Cardiac muscle cell (in vitro differentiated cells and primary cell): ENCODE results near the gene STX10. TPM values are rescaled to one million over a fixed set of nuclear protein-coding genes. Genes with fewer than 3 reads are reported as not detected.
A peak's percentile ranks its signal among the peaks of the same experiment; 100 is the strongest.

Source experiments
- DNase-seq, 2 donors: peaks; one replicate each; pipeline versions ENCODE4 v3.0.0 to v3.0.0-alpha.2; 2010 to 2017; ENCODE audit warnings: low read depth in 1 of 2, low spot score in 1 of 2
- H3K27ac ChIP-seq: fragments of 200-600 bp; sonication (generic); 2 replicates; pipeline ENCODE4 v1.5.1; 2016
- H3K27me3 ChIP-seq: fragments of 200-600 bp; sonication (generic); 2 replicates; pipeline ENCODE4 v1.6.0; 2016; ENCODE audit warnings: control low read depth
- H3K36me3 ChIP-seq: fragments of 200-600 bp; sonication (generic); 2 replicates; pipeline ENCODE4 v1.5.1; 2016; ENCODE audit warnings: control low read depth
- H3K4me1 ChIP-seq: fragments of 200-600 bp; sonication (generic); 2 replicates; pipeline ENCODE4 v1.8.1; 2017; ENCODE audit warnings: low read depth, mild to moderate bottlenecking, mixed run types
- H3K4me3 ChIP-seq: fragments of 200-600 bp; sonication (generic); 2 replicates; pipeline ENCODE4 v1.5.1; 2016; ENCODE audit warnings: mild to moderate bottlenecking
- H3K9me3 ChIP-seq: fragments of 200-600 bp; sonication (generic); 2 replicates; pipeline ENCODE4 v1.5.1; 2017; ENCODE audit warnings: low read depth, mild to moderate bottlenecking, control low read depth
- CTCF ChIP-seq: IDR thresholded peaks from 2 replicates; pipeline ENCODE4 v1.5.1; 2012; ENCODE audit warnings: low read depth, mild to moderate bottlenecking, low read length
- polyA plus RNA-seq: library from polyadenylated mRNA; unstranded; fragments of >200 nt; fragmentation: Nextera tagmentation; extraction: Ambion mirVana; gene quantifications from 2 replicates; pipeline ENCODE4 v1.2.1, GENCODE V29; 2016
- total RNA-seq: library from RNA; depleted of rRNA; stranded (reverse); fragments of >200 nt; gene quantifications from 2 replicates; pipeline ENCODE4 v1.2.3, GENCODE V29; 2016

The STX10 gene
- total and polyA plus RNA-seq, 2 experiments from 2014 or later, result 65.2 to 110 TPM

GRCh38 chr19:13095934-13096927, 53.9 kb downstream of the STX10 start:
- Histone ChIP-seq H3K9me3 (no peaks in the 10 kb centered on the region), H3K27ac (no peak overlapping the region), H3K27me3 (peaks cover 96% of the 10 kb centered on the region), H3K36me3 (no peaks in the 10 kb centered on the region), H3K4me3 (no peak overlapping the region), H3K4me1 (peaks cover 3% of the 10 kb centered on the region)
- peak in 1 of 2 donors; percentile 73 for DNase-seq
- peak; percentile 20 for TF ChIP-seq CTCF

- Histone ChIP-seq H3K4me3 (no peak overlapping the region), H3K27ac (no peak overlapping the region), H3K9me3 (no peaks in the 10 kb centered on the region), H3K4me1 (peaks cover 3% of the 10 kb centered on the region), H3K27me3 (peaks cover 95% of the 10 kb centered on the region), H3K36me3 (no peaks in the 10 kb centered on the region)
- TF ChIP-seq CTCF, result no peak
- no peak for DNase-seq
Measured at GRCh38 chr19:13095393-13095784, 54.8 kb downstream of the STX10 start.

GRCh38 chr19:13094771-13095392, 55.3 kb downstream of the STX10 start:
- H3K4me1 ChIP-seq, result peaks cover 3% of the 10 kb centered on the region
- DNase-seq, result no peak
- no peak overlapping the region for H3K27ac ChIP-seq
- TF ChIP-seq CTCF, result no peak
- no peaks in the 10 kb centered on the region for H3K9me3 ChIP-seq
- H3K27me3 ChIP-seq, result peaks cover 95% of the 10 kb centered on the region
- no peaks in the 10 kb centered on the region for H3K36me3 ChIP-seq
- no peak overlapping the region for H3K4me3 ChIP-seq

GRCh38 chr19:13094106-13094504, 56.1 kb downstream of the STX10 start:
- Histone ChIP-seq H3K27ac (no peak overlapping the region), H3K4me1 (peaks cover 3% of the 10 kb centered on the region), H3K9me3 (no peaks in the 10 kb centered on the region), H3K36me3 (no peaks in the 10 kb centered on the region), H3K27me3 (peaks cover 94% of the 10 kb centered on the region), H3K4me3 (no peak overlapping the region)
- no peak for DNase-seq
- TF ChIP-seq CTCF, result no peak

Other genes starting within 250 kb of the STX10 start
- gene SYCE2, start 231.1 kb downstream of the STX10 start, total RNA-seq, result 0.53 and 1.1 TPM in 2 replicates
- gene SYCE2, start 231.1 kb downstream of the STX10 start, polyA plus RNA-seq, result 2.8 and 3.8 TPM in 2 replicates
- 81.9 and 87.9 TPM in 2 replicates for gene FARSA, start 216.7 kb downstream of the STX10 start, total RNA-seq
- gene FARSA, start 216.7 kb downstream of the STX10 start, polyA plus RNA-seq, result 121 and 133 TPM in 2 replicates
- 615 and 1,390 TPM in 2 replicates for gene CALR, start 211.8 kb downstream of the STX10 start, total RNA-seq
- gene CALR, start 211.8 kb downstream of the STX10 start, polyA plus RNA-seq, result 338 and 856 TPM in 2 replicates
- gene RAD23A, start 204.5 kb downstream of the STX10 start, total RNA-seq, result 157 and 191 TPM in 2 replicates
- gene RAD23A, start 204.5 kb downstream of the STX10 start, polyA plus RNA-seq, result 182 and 225 TPM in 2 replicates
- gene GADD45GIP1, start 193.2 kb downstream of the STX10 start, total RNA-seq, result 78.2 and 84.5 TPM in 2 replicates
- gene GADD45GIP1, start 193.2 kb downstream of the STX10 start, polyA plus RNA-seq, result 133 and 145 TPM in 2 replicates
- gene DAND5, start 180.8 kb downstream of the STX10 start, total RNA-seq, result 0.67 TPM in 1 of 2 replicates, not detected in the other
- gene DAND5, start 180.8 kb downstream of the STX10 start, polyA plus RNA-seq, result 0.07 and 0.09 TPM in 2 replicates
- gene NFIX, start 154.9 kb downstream of the STX10 start, total RNA-seq, result 0.46 TPM in 1 of 2 replicates, not detected in the other
- gene NFIX, start 154.9 kb downstream of the STX10 start, polyA plus RNA-seq, result 0.80 TPM in 1 of 2 replicates, not detected in the other
- gene LYL1, start 47.5 kb downstream of the STX10 start, total RNA-seq, result 5.6 and 6.3 TPM in 2 replicates
- gene LYL1, start 47.5 kb downstream of the STX10 start, polyA plus RNA-seq, result 4.3 and 4.6 TPM in 2 replicates
- 45.9 and 48.5 TPM in 2 replicates for gene TRMT1, start 33.6 kb downstream of the STX10 start, total RNA-seq
- 37.7 and 56.0 TPM in 2 replicates for gene TRMT1, start 33.6 kb downstream of the STX10 start, polyA plus RNA-seq
- 75.1 and 93.7 TPM in 2 replicates for gene NACC1, start 32.1 kb downstream of the STX10 start, total RNA-seq
- 9.8 and 13.3 TPM in 2 replicates for gene NACC1, start 32.1 kb downstream of the STX10 start, polyA plus RNA-seq
- 60.3 and 110 TPM in 2 replicates for gene IER2, start within 50 bp of the STX10 start, total RNA-seq
- 77.6 and 88.9 TPM in 2 replicates for gene IER2, start within 50 bp of the STX10 start, polyA plus RNA-seq